NCI-H345 treated with DMSO at 0.1 percent for 48 hours (cell line): ENCODE measurements around the gene TMEM14B.
"Not testable (repeated sequence)": the region's sequence is repeated elsewhere in the genome, so short reads cannot be mapped to it uniquely, and the experiment has no call there.

Source experiments
- DNase-seq: peaks from one replicate; lab custom pipeline; 2025; ENCODE audit not compliant: unreplicated experiment; lab: John Stamatoyannopoulos, UW

Gene TMEM14B

GRCh38 chr6:10745116-10745515 is 2.5 kb upstream of the TMEM14B start:
- DNase-seq, result no peak

DNA sequence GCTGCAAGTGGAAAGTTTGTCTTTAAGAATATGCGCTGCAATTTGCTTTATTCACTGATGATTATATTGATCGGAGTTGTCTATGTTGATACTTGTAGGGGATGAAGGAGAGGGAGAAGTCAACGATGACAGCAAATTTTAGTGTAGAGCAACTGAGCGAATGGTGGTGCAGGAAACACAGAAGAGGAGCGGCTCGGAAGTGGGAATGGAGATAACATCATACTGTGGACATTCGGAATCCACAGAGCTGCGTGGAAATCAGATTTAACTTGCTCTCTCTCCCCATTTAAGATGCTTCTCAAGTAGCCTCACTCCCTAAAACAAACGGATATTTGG is 722 bp upstream of the TMEM14B start:
- DNase-seq, result no peak

GRCh38 chr6:10749734-10750133 is 2.1 kb downstream of the TMEM14B start:
- DNase-seq, result no peak

GRCh38 chr6:10750568-10750967 is 3.0 kb downstream of the TMEM14B start:
- not testable (repeated sequence) for DNase-seq

GRCh38 chr6:10751757-10752156 is 4.2 kb downstream of the TMEM14B start:
- not testable (repeated sequence) for DNase-seq

- DNase-seq, result no peak
These were observed 8.5 kb downstream of the TMEM14B start for GRCh38 chr6:10756085-10756484.

- DNase-seq, result no peak
These were observed 11.8 kb downstream of the TMEM14B start for GRCh38 chr6:10759312-10759839.

- no peak for DNase-seq
These were observed 12.3 kb downstream of the TMEM14B start for GRCh38 chr6:10759884-10760329.

DNA sequence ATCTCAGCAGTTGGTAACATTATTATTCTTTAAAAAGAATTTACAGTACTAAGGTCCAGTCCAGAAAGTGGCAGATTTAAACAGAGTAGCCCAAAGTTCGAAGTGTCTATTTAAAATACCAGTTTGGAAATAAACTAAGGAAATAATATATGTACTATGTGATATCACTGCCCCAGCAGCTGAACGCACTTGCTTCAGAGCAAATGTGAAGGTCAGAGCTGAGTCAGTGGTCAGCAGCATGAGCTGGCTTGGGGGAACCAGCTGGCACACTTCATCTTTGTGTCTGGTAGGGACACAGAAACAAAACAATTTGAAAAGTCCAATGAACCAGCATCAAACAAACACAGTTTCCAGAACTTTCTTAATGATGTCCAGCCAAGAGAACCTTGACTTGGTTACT is 15.4 kb downstream of the TMEM14B start:
- no peak for DNase-seq

- DNase-seq, result no peak
These were observed 21.8 kb downstream of the TMEM14B start for GRCh38 chr6:10769419-10769818.

GRCh38 chr6:10771371-10771894 is 23.8 kb downstream of the TMEM14B start:
- no peak for DNase-seq

GRCh38 chr6:10778230-10778629 is 30.6 kb downstream of the TMEM14B start:
- DNase-seq, result no peak

DNA sequence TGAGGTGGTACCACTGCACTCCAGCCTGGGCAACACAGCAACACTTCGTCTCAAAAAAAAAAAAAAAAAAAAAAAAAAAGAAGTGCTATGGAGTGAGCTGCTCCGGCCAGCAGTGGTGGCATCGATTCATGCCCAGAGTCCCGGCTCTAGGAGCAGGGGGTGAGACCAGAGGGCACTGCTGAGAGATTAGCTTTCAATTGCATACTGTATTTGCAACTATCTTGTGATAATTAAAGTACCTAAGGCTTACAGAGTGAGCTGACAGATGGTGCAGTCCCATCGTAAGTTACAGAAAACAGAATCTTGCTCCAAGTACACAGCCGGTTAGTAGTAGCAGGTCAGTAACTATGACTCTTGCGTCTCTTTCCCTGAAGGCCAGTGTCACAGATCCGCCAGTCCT is 31.5 kb downstream of the TMEM14B start:
- no peak for DNase-seq

- no peak for DNase-seq
These were observed 44.1 kb downstream of the TMEM14B start for GRCh38 chr6:10791673-10792072.

DNA sequence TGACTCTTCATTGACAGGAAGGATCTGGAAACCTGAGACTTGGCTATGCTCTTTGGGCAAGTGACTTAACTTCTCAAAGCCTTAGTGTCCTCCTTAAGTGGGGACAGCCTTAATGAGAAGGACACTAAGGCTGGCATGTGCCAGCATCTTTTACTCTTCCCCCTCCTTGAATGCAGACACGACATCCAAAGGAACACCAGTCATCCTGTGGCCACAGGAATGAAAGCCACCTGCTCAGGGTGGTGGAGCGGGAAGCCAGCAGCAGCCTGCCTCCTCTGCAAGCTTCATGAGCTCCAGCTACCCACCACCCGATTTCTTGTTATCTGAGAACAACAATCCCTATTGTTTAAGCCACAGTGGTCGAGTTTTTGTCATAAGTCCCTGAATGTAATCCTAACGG is 44.5 kb downstream of the TMEM14B start:
- DNase-seq, result no peak

DNA sequence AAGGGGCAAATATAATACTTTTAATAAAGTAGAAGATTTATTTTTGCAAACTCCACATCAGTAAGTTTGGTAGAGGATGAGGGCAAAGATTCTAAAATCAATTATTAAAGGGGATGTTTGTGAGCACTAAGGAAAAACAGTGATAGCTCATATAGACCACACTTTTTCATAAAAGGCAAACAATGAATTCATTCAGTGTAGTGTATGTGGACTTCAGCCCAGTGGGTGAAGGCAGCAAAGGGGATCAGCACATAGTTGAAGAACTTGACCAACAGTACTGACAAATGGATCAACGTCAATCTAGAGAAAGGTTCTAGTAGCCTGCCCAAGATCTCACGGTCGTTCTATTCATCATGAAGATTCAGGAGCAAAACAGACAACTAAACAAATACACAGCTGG is 45.4 kb downstream of the TMEM14B start:
- DNase-seq, result no peak

DNA sequence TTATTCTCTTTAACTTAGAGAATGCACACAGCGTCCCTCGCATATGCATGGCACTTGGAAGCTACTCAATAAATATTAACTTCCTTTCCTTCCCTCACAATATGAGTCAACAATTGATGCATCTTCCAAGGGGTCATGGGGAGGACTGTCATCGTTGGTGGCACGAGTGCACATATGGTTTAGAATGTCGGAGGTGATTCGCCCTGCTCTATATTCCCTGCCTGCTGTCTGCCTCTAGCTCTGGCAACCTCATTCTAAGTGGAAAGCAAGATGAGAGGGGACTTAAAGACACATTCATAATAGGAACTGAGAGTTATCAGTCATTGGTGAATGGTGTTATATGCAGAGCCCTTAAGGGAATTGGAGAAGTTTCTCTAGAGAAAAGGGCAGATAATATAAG is 46.1 kb downstream of the TMEM14B start:
- no peak for DNase-seq

- no peak for DNase-seq
These were observed 46.6 kb downstream of the TMEM14B start for GRCh38 chr6:10794239-10794638.

GRCh38 chr6:10800810-10801209 is 53.2 kb downstream of the TMEM14B start:
- no peak for DNase-seq

DNA sequence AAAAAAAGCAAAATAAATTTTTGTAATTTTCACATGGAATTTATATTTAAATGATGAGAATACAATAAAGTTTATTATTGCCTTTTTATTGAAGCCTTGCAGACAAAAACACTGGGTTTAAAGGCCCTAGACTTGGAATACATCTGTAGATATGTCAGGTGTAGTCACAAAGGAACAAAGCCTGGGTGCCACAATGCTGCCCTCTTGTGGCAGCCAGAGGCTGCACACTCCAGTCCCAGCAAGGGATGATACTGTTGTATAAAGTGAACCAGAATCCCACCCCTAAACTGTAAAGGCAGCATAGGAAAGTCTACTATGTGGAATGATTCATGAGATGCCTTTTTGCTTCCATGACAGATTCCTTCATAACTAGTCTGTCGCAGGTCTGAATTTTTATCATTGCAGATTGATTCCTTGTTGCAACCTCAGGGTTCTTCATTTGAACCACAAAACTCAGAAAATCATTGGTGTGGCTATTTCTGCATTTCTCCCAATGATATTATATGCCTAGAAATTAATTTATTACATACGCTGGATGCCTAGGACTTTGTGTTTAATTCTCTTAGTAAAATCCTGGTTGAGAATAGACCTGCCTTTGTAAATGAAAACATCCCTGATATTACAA is 53.7 kb downstream of the TMEM14B start:
- no peak for DNase-seq
